ENCODE results near the gene ITPK1. TPM values are rescaled to one million over a fixed set of nuclear protein-coding genes. Genes with fewer than 3 reads are reported as not detected.
A peak's percentile ranks its signal among the peaks of the same experiment; 100 is the strongest.

The ITPK1 gene
- total and polyA plus RNA-seq, 2 experiments from 2014 or later: 18.7 to 35.0 TPM

- DNase-seq: no peak
- no peak overlapping the region for H3K27ac ChIP-seq
- H3K4me3 ChIP-seq: no peak overlapping the region
- no peak for TF ChIP-seq EZH2phosphoT487 (IDR thresholded peaks at IDR 0.05; ENCODE audit: insufficient read depth, low read depth)
- no peak for TF ChIP-seq EZH2 (IDR thresholded peaks at IDR 0.05; ENCODE audit: insufficient read depth, poor library complexity, severe bottlenecking)
- WGBS, 2 experiments (ENCODE audit: low coverage in 1 of 2, low lambda C conversion rate in 2 of 2, missing lambda C conversion rate in 2 of 2): 93 to 94% methylated on average over 5 of the region's 5 CpGs
- in situ Hi-C loops (cut with MboI): no loop called here
- no peaks in the 10 kb centered on the region for H3K4me1 ChIP-seq (ENCODE audit: insufficient read depth)
- no peak overlapping the region for H2AFZ ChIP-seq
- H3K79me2 ChIP-seq (ENCODE audit: insufficient read depth): no peaks in the 10 kb centered on the region; the same call in 1 of the 2 replicates
- no peak overlapping the region for H3K9ac ChIP-seq
- H3K9me3 ChIP-seq (ENCODE audit: low read depth): no peaks in the 10 kb centered on the region
- no peaks in the 10 kb centered on the region for H3K27me3 ChIP-seq (replicated peaks; ENCODE audit: insufficient read depth)
- H3K9me2 ChIP-seq (ENCODE audit: insufficient read depth): no peaks in the 10 kb centered on the region
- H3F3A ChIP-seq (ENCODE audit: insufficient read depth): no peaks in the 10 kb centered on the region
- no peaks in the 10 kb centered on the region for H4K20me1 ChIP-seq (ENCODE audit: insufficient read depth)
- no peak overlapping the region for H3K4me2 ChIP-seq (ENCODE audit: unreplicated experiment)
- no peaks in the 10 kb centered on the region for H3K36me3 ChIP-seq (ENCODE audit: low read depth)
Observed at GRCh38 chr14:93023039-93023438, 92.7 kb downstream of the ITPK1 start.

GRCh38 chr14:93019970-93020369, 95.8 kb downstream of the ITPK1 start:
- in situ Hi-C loops (cut with MboI): no loop called here
- Histone ChIP-seq H3K27ac (no peak overlapping the region), H3K9me3 (ENCODE audit: low read depth) (no peaks in the 10 kb centered on the region), H3K36me3 (ENCODE audit: low read depth) (no peaks in the 10 kb centered on the region), H3K4me1 (ENCODE audit: insufficient read depth) (peaks cover 4% of the 10 kb centered on the region; the same call in 1 of the 2 replicates), H2AFZ (no peak overlapping the region), H3K79me2 (ENCODE audit: insufficient read depth) (no peaks in the 10 kb centered on the region), H4K20me1 (ENCODE audit: insufficient read depth) (no peaks in the 10 kb centered on the region), H3K9me2 (ENCODE audit: insufficient read depth) (no peaks in the 10 kb centered on the region), H3K4me3 (no peak overlapping the region), H3K9ac (no peak overlapping the region), H3F3A (ENCODE audit: insufficient read depth) (no peaks in the 10 kb centered on the region), H3K27me3 (replicated peaks; ENCODE audit: insufficient read depth) (no peaks in the 10 kb centered on the region), H3K4me2 (ENCODE audit: unreplicated experiment) (no peak overlapping the region)
- no peak for DNase-seq
- WGBS, 2 experiments (ENCODE audit: low coverage in 1 of 2, low lambda C conversion rate in 2 of 2, missing lambda C conversion rate in 2 of 2): 85 to 92% methylated on average over 8 of the region's 8 CpGs
- no peak for TF ChIP-seq EZH2 (IDR thresholded peaks at IDR 0.05; ENCODE audit: insufficient read depth, poor library complexity, severe bottlenecking)
- TF ChIP-seq EZH2phosphoT487 (IDR thresholded peaks at IDR 0.05; ENCODE audit: insufficient read depth, low read depth): no peak

GRCh38 chr14:93019367-93019843, 96.3 kb downstream of the ITPK1 start:
- no peak overlapping the region for H2AFZ ChIP-seq
- no peaks in the 10 kb centered on the region for H3K36me3 ChIP-seq (ENCODE audit: low read depth)
- H3K27me3 ChIP-seq (replicated peaks; ENCODE audit: insufficient read depth): no peaks in the 10 kb centered on the region
- peaks cover 5% of the 10 kb centered on the region; the same call in 1 of the 2 replicates for H3K4me1 ChIP-seq (ENCODE audit: insufficient read depth)
- no peaks in the 10 kb centered on the region for H3F3A ChIP-seq (ENCODE audit: insufficient read depth)
- H3K79me2 ChIP-seq (ENCODE audit: insufficient read depth): no peaks in the 10 kb centered on the region
- no peak overlapping the region for H3K4me2 ChIP-seq (ENCODE audit: unreplicated experiment)
- TF ChIP-seq EZH2phosphoT487 (IDR thresholded peaks at IDR 0.05; ENCODE audit: insufficient read depth, low read depth) (no peak), EZH2 (IDR thresholded peaks at IDR 0.05; ENCODE audit: insufficient read depth, poor library complexity, severe bottlenecking) (no peak)
- no peaks in the 10 kb centered on the region for H4K20me1 ChIP-seq (ENCODE audit: insufficient read depth)
- no peak overlapping the region for H3K9ac ChIP-seq
- in situ Hi-C loops (cut with MboI): no loop called here
- no peaks in the 10 kb centered on the region for H3K9me3 ChIP-seq (ENCODE audit: low read depth)
- H3K4me3 ChIP-seq: no peak overlapping the region
- 94 to 95% methylated on average over 14 of the region's 14 CpGs for WGBS, 2 experiments (ENCODE audit: low coverage in 1 of 2, low lambda C conversion rate in 2 of 2, missing lambda C conversion rate in 2 of 2)
- no peak for DNase-seq
- H3K9me2 ChIP-seq (ENCODE audit: insufficient read depth): no peaks in the 10 kb centered on the region
- no peak overlapping the region for H3K27ac ChIP-seq

GRCh38 chr14:93018366-93018765, 97.4 kb downstream of the ITPK1 start:
- in situ Hi-C loops (cut with MboI): no loop called here
- H3K27ac ChIP-seq: no peak overlapping the region

GRCh38 chr14:93017898-93018297, 97.8 kb downstream of the ITPK1 start:
- Histone ChIP-seq H3K9me2 (ENCODE audit: insufficient read depth) (no peaks in the 10 kb centered on the region), H3K4me3 (no peak overlapping the region), H3F3A (ENCODE audit: insufficient read depth) (no peaks in the 10 kb centered on the region), H3K9ac (no peak overlapping the region), H3K27ac (no peak overlapping the region), H3K4me1 (ENCODE audit: insufficient read depth) (peaks cover 18% of the 10 kb centered on the region), H3K27me3 (replicated peaks; ENCODE audit: insufficient read depth) (no peaks in the 10 kb centered on the region), H4K20me1 (ENCODE audit: insufficient read depth) (no peaks in the 10 kb centered on the region), H2AFZ (no peak overlapping the region), H3K4me2 (ENCODE audit: unreplicated experiment) (no peak overlapping the region), H3K9me3 (ENCODE audit: low read depth) (no peaks in the 10 kb centered on the region), H3K36me3 (ENCODE audit: low read depth) (no peaks in the 10 kb centered on the region), H3K79me2 (ENCODE audit: insufficient read depth) (no peaks in the 10 kb centered on the region)
- 88 to 92% methylated on average over 10 of the region's 10 CpGs for WGBS, 2 experiments (ENCODE audit: low coverage in 1 of 2, low lambda C conversion rate in 2 of 2, missing lambda C conversion rate in 2 of 2)
- TF ChIP-seq EZH2phosphoT487 (IDR thresholded peaks at IDR 0.05; ENCODE audit: insufficient read depth, low read depth): no peak
- TF ChIP-seq EZH2 (IDR thresholded peaks at IDR 0.05; ENCODE audit: insufficient read depth, poor library complexity, severe bottlenecking): no peak
- in situ Hi-C loops (cut with MboI): no loop called here
- DNase-seq: no peak

More at GRCh38 chr14:93018366-93018765, 97.4 kb downstream of the ITPK1 start:
- DNase-seq: peak; percentile 44
- Histone ChIP-seq H3K9ac (no peak overlapping the region), H3K4me2 (ENCODE audit: unreplicated experiment) (no peak overlapping the region), H3K4me1 (ENCODE audit: insufficient read depth) (peaks cover 13% of the 10 kb centered on the region), H3K9me2 (ENCODE audit: insufficient read depth) (no peaks in the 10 kb centered on the region), H3K4me3 (no peak overlapping the region), H2AFZ (no peak overlapping the region), H3K36me3 (ENCODE audit: low read depth) (no peaks in the 10 kb centered on the region), H3K9me3 (ENCODE audit: low read depth) (no peaks in the 10 kb centered on the region), H4K20me1 (ENCODE audit: insufficient read depth) (no peaks in the 10 kb centered on the region), H3F3A (ENCODE audit: insufficient read depth) (no peaks in the 10 kb centered on the region), H3K79me2 (ENCODE audit: insufficient read depth) (no peaks in the 10 kb centered on the region), H3K27me3 (replicated peaks; ENCODE audit: insufficient read depth) (no peaks in the 10 kb centered on the region)
- TF ChIP-seq EZH2 (IDR thresholded peaks at IDR 0.05; ENCODE audit: insufficient read depth, poor library complexity, severe bottlenecking) (no peak), EZH2phosphoT487 (IDR thresholded peaks at IDR 0.05; ENCODE audit: insufficient read depth, low read depth) (no peak)
- 50 to 54% methylated on average over 8 of the region's 8 CpGs for WGBS, 2 experiments (ENCODE audit: low coverage in 1 of 2, low lambda C conversion rate in 2 of 2, missing lambda C conversion rate in 2 of 2)

Data from GM23248 (cell line).